HepG2 (cell line): ENCODE measurements around the gene DUS2. TPM values are rescaled to one million over a fixed set of nuclear protein-coding genes. Genes with fewer than 3 reads are reported as not detected.
"Not testable (repeated sequence)": the region's sequence is repeated elsewhere in the genome, so short reads cannot be mapped to it uniquely, and the experiment has no call there.

Source experiments
- ATAC-seq: fragments of 200-7000 bp; cut with Tn5 transposase; 3 replicates; pipeline ENCODE4 v1.9.1; 2020; ENCODE audit warnings: mild to moderate bottlenecking, moderate library complexity
- BruUV-seq: library from RNA; stranded (reverse); fragments of 400-500 nt; replicated peaks from 2 replicates; lab custom pipeline; 2021; lab: Mats Ljungman, UMichigan
- CTCF ChIA-PET: fragments of 300-600 bp; formaldehyde crosslinking; extraction: SDS; loops from one replicate; lab custom pipeline; 2021; ENCODE audit warnings: low total read pairs, inconsistent platforms, low intra/inter-chr PET ratio; lab: Yijun Ruan, JAX
- POLR2A ChIA-PET: fragments of 350-600 bp; sonication (Branson Sonifier 250); formaldehyde crosslinking; loops from one replicate; lab custom pipeline; 2020; ENCODE audit warnings: antibody characterized with exemption, inconsistent platforms; lab: Yijun Ruan, JAX
- DNase-seq: peaks from one replicate; pipeline ENCODE4 v3.0.0-alpha.2; 2015; ENCODE audit warnings: low spot score
- FAIRE-seq: peaks from 3 replicates; lab custom pipeline; 2011; peaks lifted over from hg19 to GRCh38; lab: Jason Lieb, UNC
- H2AFZ ChIP-seq: one replicate; pipeline ENCODE4 v1.6.1; 2011; ENCODE audit warnings: low read length, inconsistent platforms
- H3K27ac ChIP-seq: fragments of 300-600 bp; 3 replicates; pipeline ENCODE4 v1.8.0; 2011; ENCODE audit warnings: mixed run types, mild to moderate bottlenecking, mixed read lengths, low read length, inconsistent platforms; ENCODE audit not compliant: insufficient read depth; ENCODE audit errors: extremely low read length
- H3K27me3 ChIP-seq, 2 experiments: fragments of 200-600 bp in 1 of 2; 2 replicates in 1 of 2; 3 replicates in 1 of 2; pipeline versions ENCODE4 v1.6.0 to v1.8.0; 2011; ENCODE audit warnings: low read length in 2 of 2, mild to moderate bottlenecking in 2 of 2, moderate library complexity in 2 of 2, inconsistent platforms in 1 of 2; ENCODE audit not compliant: insufficient read depth in 2 of 2, control insufficient read depth in 1 of 2
- H3K36me3 ChIP-seq, 2 experiments: fragments of 200-600 bp in 1 of 2; replicated peaks in 1 of 2; 2 replicates in 1 of 2; 3 replicates in 1 of 2; pipeline versions ENCODE4 v1.5.1 to v1.8.0; 2011; ENCODE audit warnings: low read length in 2 of 2, inconsistent platforms in 1 of 2; ENCODE audit not compliant: insufficient read depth in 2 of 2, control insufficient read depth in 1 of 2
- H3K4me1 ChIP-seq: 2 replicates; pipeline ENCODE4 v1.5.1; 2012; ENCODE audit warnings: low read length, inconsistent platforms; ENCODE audit not compliant: insufficient read depth
- H3K4me2 ChIP-seq: 2 replicates; pipeline ENCODE4 v1.6.0; 2011; ENCODE audit warnings: low read depth, low read length, inconsistent platforms
- H3K4me3 ChIP-seq, 3 experiments: fragments of 200-600 bp in 1 of 3; sonication (generic), shearing (Covaris generic) in 1 of 3; replicated peaks in 1 of 3; 2 replicates each; pipeline ENCODE4 v1.5.1; 2011 to 2016; ENCODE audit warnings: low read length in 3 of 3, inconsistent platforms in 2 of 3, low read depth in 2 of 3, mild to moderate bottlenecking in 2 of 3, control low read depth in 1 of 3, mixed read lengths in 1 of 3; ENCODE audit not compliant: insufficient read depth in 1 of 3
- H3K79me2 ChIP-seq: one replicate; pipeline ENCODE4 v1.6.1; 2011; ENCODE audit warnings: low read length, inconsistent platforms; ENCODE audit not compliant: insufficient read depth
- H3K9ac ChIP-seq: 2 replicates; pipeline ENCODE4 v1.6.0; 2011; ENCODE audit warnings: mild to moderate bottlenecking, low read depth, low read length, inconsistent platforms; ENCODE audit not compliant: insufficient read depth
- H3K9me3 ChIP-seq: 2 replicates; pipeline ENCODE4 v1.5.1; 2012; ENCODE audit warnings: mild to moderate bottlenecking, low read length
- H4K20me1 ChIP-seq: 2 replicates; pipeline ENCODE4 v1.6.0; 2011; ENCODE audit warnings: inconsistent platforms, mild to moderate bottlenecking, low read length, moderate library complexity; ENCODE audit not compliant: insufficient read depth
- DNMT1 ChIP-seq: sonication (generic); formaldehyde crosslinking; IDR thresholded peaks from 2 replicates; pipeline ENCODE4 v1.5.1; 2020; ENCODE audit warnings: mild to moderate bottlenecking, missing genetic modification reagents
- EEA1 ChIP-seq: sonication (generic); formaldehyde crosslinking; IDR thresholded peaks from 2 replicates; pipeline ENCODE4 v1.5.1; 2020; ENCODE audit warnings: mild to moderate bottlenecking, missing genetic modification reagents, borderline replicate concordance
- MAFF ChIP-seq: IDR thresholded peaks from 2 replicates; pipeline ENCODE4 v1.6.1; 2011; ENCODE audit warnings: low read depth, low read length, improper control_type of control experiment
- SETDB1 ChIP-seq: sonication (generic); formaldehyde crosslinking; IDR thresholded peaks from 2 replicates; pipeline ENCODE4 v1.5.1; 2020; ENCODE audit warnings: missing genetic modification reagents, mild to moderate bottlenecking, borderline replicate concordance
- TEAD3 ChIP-seq: optimal IDR thresholded peaks from 2 replicates; pipeline ENCODE3; 2016; ENCODE audit warnings: borderline replicate concordance
- ZBTB38 ChIP-seq: sonication (generic); formaldehyde crosslinking; IDR thresholded peaks from 2 replicates; pipeline ENCODE4 v1.5.1; 2020; ENCODE audit warnings: mild to moderate bottlenecking, missing genetic modification reagents
- ZFP91 ChIP-seq: sonication (generic); formaldehyde crosslinking; IDR thresholded peaks from 2 replicates; pipeline ENCODE4 v1.9.0; 2022; ENCODE audit warnings: missing genetic modification reagents, mild to moderate bottlenecking, borderline replicate concordance
- ZNF329 ChIP-seq: sonication (generic); formaldehyde crosslinking; IDR thresholded peaks from 2 replicates; pipeline ENCODE4 v1.9.0; 2021; ENCODE audit warnings: low read depth, mild to moderate bottlenecking, missing genetic modification reagents
- ZNF687 ChIP-seq: sonication (generic); formaldehyde crosslinking; IDR thresholded peaks from 2 replicates; pipeline ENCODE4 v1.5.1; 2020; ENCODE audit warnings: mild to moderate bottlenecking, missing genetic modification reagents, moderate library complexity
- ZNF761 ChIP-seq: sonication (generic); formaldehyde crosslinking; conservative IDR thresholded peaks from 2 replicates; pipeline ENCODE4 v1.4.0; 2020; ENCODE audit warnings: mild to moderate bottlenecking, missing genetic modification reagents
- WGBS: methylation state at CpG from one replicate; pipeline ENCODE4 v1.1.6; 2017; ENCODE audit warnings: low lambda C conversion rate; 5-methylcytosine and 5-hydroxymethylcytosine counted together
- in situ Hi-C: cut with HindIII; loops from 2 replicates; pipeline ENCODE4 v1.10.0; 2017; ENCODE audit warnings: low pct_unique_long_range_greater_than_20kb; ENCODE audit not compliant: extremely low pct_ligation_motif_present
- intact Hi-C: fragments of 100-400 bp; cut with micrococcal nuclease; formaldehyde crosslinking; loops from one replicate; pipeline ENCODE4 v1.10.0; 2022; ENCODE audit not compliant: unreplicated experiment
- polyA plus RNA-seq, 8 experiments: library from polyadenylated mRNA; depleted of rRNA in 3 of 8; stranded (reverse) in 7 of 8; unstranded in 1 of 8; fragments of >200 nt; fragmentation: Illumina TruSeq in 4 of 8; extraction: Trizol in 4 of 8; gene quantifications; 2 replicates each; pipeline versions ENCODE4 v1.2.1 to v1.2.3, GENCODE V29; 2011 to 2016; ENCODE audit warnings: low read depth in 4 of 8, missing spikeins in 1 of 8, mixed read lengths in 1 of 8; ENCODE audit not compliant: insufficient read depth in 1 of 8
- total RNA-seq, 5 experiments: library from RNA; depleted of rRNA; stranded (reverse); fragments of >200 nt; fragmentation: Illumina TruSeq; extraction: Trizol; gene quantifications; 2 replicates each; pipeline ENCODE4 v1.2.3, GENCODE V29; 2016; ENCODE audit warnings: low read depth in 1 of 5

Gene DUS2
- total and polyA plus RNA-seq, 2 of the 13 experiments (the other 11 are each of a cell fraction or from before 2014, with no cell fraction given) = 17.8 to 25.1 TPM

- Histone ChIP-seq H3K9ac (no peak overlapping the region), H3K27ac (no peak overlapping the region), H3K4me2 (no peak overlapping the region), H2AFZ (no peak overlapping the region), H3K36me3 (no peaks in the 10 kb centered on the region), H3K9me3 (no peaks in the 10 kb centered on the region), H3K4me3 (no peak overlapping the region), H3K79me2 (no peaks in the 10 kb centered on the region), H3K4me1 (peaks cover 55% of the 10 kb centered on the region), H3K27me3 (peaks cover 0 to 13% of the 10 kb centered on the region in 2 experiments; a peak in 2 of 5 replicates), H4K20me1 (no peaks in the 10 kb centered on the region)
- 96% methylated on average over 5 of the region's 5 CpGs for WGBS
- FAIRE-seq (no peak), DNase-seq (no peak), ATAC-seq (no peak)
- intact Hi-C loops (no loop called here), in situ Hi-C loops (no loop called here)
- no TSS peak for BruUV-seq
- ChIA-PET POLR2A (no interaction called here), CTCF (no interaction called here)
- TF ChIP-seq ZNF329 (CRISPR knock-in tag) (no peak), EEA1 (CRISPR knock-in tag) (no peak), MAFF (no peak), ZNF761 (CRISPR knock-in tag) (no peak)
Measured at GRCh38 chr16:67996666-67997065, 26.4 kb upstream of the DUS2 start.

GRCh38 chr16:67998231-67998778 is 24.8 kb upstream of the DUS2 start:
- H3K79me2 ChIP-seq, H3K9me3 ChIP-seq, H3K4me3 ChIP-seq, H2AFZ ChIP-seq, DNase-seq, H3K36me3 ChIP-seq, H3K4me2 ChIP-seq, FAIRE-seq, intact Hi-C loops, CTCF ChIA-PET, ATAC-seq, in situ Hi-C loops, H4K20me1 ChIP-seq, BruUV-seq, H3K27me3 ChIP-seq: not testable (repeated sequence)
- TF ChIP-seq ZBTB38 (peak; percentile 92), TEAD3 (peak; percentile 48), ZNF687 (CRISPR knock-in tag) (peak; percentile 57; the same call in 1 of the 2 replicates), SETDB1 (0 out of 2 replicates have a peak, but pooled peaks have one; percentile 85), DNMT1 (CRISPR knock-in tag) (peak; percentile 53; the same call in 1 of the 2 replicates), ZFP91 (CRISPR knock-in tag) (peak; percentile 46; the same call in 1 of the 2 replicates)
- POLR2A ChIA-PET = interaction anchor here (0.6 to 1.8 kb wide), 12 partner anchors 7 to 86 kb away, joined by 3 to 13 read pairs (median 4); partner anchors contain the start of genes DDX28, DUS2, LCAT and NFATC3
- Histone ChIP-seq H3K4me1 (peaks cover 48% of the 10 kb centered on the region), H3K27ac (peak overlapping the region; percentile 72), H3K9ac (peak overlapping the region; percentile 31)
- 90% methylated on average over 22 of the region's 36 CpGs for WGBS
